GM18517 (cell line): ENCODE data around the gene C19orf85.
"Not testable (repeated sequence)": the region's sequence is repeated elsewhere in the genome, so short reads cannot be mapped to it uniquely, and the experiment has no call there.

ENCODE experiments used
- ATAC-seq: cut with Tn5 transposase; IDR thresholded peaks from one replicate; pipeline ENCODE4 v1.9.1; 2021; ENCODE audit warnings: mild to moderate bottlenecking, moderate library complexity; ENCODE audit not compliant: unreplicated experiment

The C19orf85 gene

GRCh38 chr19:55464662-55465054 lies at the start of gene C19orf85:
C19orf85 (minus strand) TSS chr19:55464751; CDS start chr19:55464554, 197 bp downstream.
- no peak for ATAC-seq

GRCh38 chr19:55508120-55508519 lies 43.6 kb upstream of the C19orf85 start:
- ATAC-seq, result no peak

DNA sequence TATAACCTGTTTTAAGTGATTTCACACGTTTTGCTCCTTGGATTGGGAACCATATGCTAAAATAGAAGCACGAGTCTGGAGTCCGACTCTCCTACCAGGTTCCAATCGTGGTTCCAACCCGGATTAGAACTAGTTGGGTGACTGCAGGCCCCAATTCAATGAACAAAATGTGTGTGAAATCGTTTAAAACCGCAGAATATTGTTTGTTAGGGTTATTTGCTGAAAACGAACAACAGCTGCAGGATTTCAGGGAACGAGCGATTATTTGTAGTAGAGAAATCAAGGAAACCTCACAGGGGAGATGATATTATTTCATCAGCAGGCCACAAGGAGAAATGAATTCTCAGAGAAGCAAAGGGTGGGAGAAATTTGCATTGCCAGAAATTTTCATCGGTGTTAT lies 40.4 kb upstream of the C19orf85 start:
- no peak for ATAC-seq

GRCh38 chr19:55504252-55504603 lies 39.7 kb upstream of the C19orf85 start:
- ATAC-seq, result no peak

- ATAC-seq, result peak; percentile 85
Observed at GRCh38 chr19:55503502-55504251, 39.1 kb upstream of the C19orf85 start.

GRCh38 chr19:55503157-55503501 lies 38.6 kb upstream of the C19orf85 start:
- no peak for ATAC-seq

GRCh38 chr19:55502197-55502952 lies 37.8 kb upstream of the C19orf85 start:
- no peak for ATAC-seq

DNA sequence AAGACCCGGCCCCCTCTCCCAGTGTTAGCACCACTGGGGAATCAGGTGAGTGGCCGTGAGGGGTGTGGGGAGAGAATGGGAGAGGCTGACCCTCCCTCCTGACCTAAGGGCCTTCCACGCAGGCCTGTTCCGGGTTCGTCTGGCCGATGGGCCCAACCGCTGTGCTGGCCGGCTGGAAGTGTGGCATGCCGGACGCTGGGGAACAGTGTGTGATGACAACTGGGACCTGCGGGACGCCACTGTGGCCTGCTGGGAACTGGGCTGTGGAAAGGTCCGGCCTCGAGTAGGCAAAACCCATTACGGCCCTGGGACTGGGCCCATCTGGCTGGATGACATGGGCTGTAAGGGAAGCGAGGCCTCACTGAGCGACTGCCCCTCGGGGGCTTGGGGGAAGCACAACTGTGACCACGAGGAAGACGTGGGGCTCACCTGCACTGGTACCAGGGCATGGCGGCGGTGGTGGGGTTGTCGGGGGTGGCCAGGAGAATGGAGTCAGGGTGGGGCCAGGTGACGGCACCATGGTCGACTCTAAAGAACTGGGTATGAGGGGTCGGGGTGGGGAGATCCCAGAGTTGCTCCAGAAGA lies 35.9 kb upstream of the C19orf85 start:
- no peak for ATAC-seq

- ATAC-seq, result no peak
Observed at GRCh38 chr19:55498246-55498840, 33.8 kb upstream of the C19orf85 start.

GRCh38 chr19:55497763-55498162 lies 33.2 kb upstream of the C19orf85 start:
- ATAC-seq, result no peak

DNA sequence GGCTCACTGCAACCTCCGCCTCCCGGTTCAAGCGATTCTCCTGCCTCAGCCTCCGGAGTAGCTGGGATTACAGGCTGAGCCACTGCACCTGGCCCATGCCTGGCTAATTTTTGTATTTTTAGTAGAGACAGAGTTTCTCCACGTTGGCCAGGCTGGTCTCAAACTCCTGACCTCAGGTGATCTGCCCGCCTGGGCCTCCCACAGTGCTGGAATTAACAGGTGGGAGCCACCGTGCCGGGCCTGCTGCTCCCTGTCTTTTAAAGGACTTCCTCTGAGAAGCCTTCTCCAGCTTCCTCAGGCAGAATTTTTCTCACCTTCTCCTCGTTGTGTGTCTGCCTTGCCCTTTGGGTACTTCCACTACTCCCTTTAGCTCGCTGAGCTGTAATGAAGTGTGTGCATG lies 32.3 kb upstream of the C19orf85 start:
- ATAC-seq, result not testable (repeated sequence)

GRCh38 chr19:55495646-55496349 lies 31.2 kb upstream of the C19orf85 start:
- ATAC-seq, result no peak

- ATAC-seq, result no peak
Observed at GRCh38 chr19:55494172-55494761, 29.7 kb upstream of the C19orf85 start.

GRCh38 chr19:55493645-55494171 lies 29.2 kb upstream of the C19orf85 start:
- ATAC-seq, result no peak

DNA sequence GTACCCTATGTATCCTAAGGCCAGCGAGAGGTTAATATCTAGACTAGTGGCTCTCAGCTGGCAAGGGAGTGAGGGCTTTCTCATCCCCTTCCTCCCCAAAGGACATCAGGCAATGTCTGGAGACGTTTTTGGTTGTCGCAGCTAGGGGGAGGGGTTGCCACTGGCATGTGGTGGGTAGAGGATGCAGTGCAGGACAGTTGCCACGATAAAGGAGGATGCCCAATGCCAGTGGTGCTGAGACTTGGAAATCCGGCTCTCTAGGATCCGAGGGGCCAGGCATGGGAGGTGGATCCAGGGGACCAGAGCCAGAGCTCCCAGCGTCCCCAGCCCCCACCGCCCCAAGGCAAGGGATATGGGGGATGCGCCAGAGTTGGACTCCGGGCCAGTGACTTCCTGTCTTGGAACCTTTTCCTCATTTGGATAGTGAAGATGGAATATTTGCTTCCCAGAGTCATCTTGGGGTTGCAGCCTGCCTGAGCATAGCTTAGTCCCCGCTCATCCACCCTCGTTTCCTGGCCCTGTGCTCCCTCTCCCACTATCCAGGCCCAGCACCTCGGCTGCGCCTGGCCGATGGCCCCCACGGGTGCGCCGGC lies 28.6 kb upstream of the C19orf85 start:
- no peak for ATAC-seq

DNA sequence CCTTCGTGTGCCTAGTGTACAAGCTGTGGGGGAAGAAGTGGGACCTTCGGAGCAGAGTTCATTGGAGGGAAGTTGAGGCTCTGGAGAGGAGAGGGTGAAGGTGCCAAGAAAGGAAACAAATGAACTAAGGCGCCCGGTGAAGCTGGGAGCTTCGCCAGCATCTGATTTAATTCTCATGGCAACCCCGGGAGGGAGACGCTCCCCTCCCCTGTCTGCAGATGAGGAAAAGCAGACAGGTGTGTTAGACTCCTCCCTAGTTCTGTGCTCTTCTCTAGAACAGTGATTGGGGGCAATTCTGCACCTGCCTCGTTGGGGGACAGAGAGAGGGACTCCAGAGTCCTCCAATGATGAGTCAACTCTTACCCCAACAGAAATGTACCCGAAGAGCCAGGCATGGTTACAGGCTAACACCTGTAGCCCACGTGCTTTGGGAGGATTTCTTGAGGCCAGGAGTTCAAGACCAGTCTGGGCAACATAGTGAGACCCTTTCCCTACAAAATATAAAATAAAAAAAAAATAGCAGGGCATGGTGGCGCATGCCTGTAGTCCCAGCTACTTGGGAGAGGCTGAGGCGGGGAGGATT lies 27.9 kb upstream of the C19orf85 start:
- ATAC-seq, result no peak

DNA sequence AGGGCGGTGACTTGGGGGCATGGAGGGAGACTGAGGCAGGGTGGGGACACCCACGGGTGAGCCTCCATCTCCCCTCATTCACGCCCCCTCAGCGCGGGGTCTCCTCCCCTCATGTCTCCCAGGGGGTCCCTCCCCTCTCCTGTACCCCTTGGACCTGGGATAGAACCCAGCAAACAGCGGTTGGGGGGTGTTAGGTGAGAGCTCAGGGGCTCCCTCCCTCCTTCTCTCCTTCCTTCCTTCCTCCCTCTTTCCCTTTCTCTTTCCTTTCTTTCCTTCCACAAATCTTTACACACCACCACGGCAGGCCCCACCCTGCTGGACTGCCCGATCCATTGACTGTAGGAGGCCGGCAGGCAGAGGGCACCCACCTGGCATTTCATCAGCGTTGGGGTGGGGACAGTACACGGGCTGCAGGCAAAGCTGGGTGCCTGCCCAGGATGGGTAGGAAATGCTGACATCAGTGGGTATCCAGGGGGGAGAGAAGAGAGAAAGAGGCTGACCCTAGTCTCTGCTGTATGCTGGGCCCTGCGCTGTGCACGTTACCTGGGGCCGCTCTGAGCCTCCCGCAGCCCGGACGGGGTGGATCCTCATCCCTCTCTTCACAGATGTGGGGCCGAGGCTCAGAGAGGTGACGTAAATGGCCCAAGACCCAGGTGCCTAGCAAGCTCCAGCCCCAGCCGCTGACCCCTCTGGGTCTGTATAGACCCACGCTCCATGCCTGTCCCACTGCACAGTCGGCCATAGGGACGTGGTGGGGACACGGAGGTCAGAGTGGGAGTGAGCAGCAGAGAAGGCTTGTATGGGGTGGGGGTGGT lies 27.2 kb upstream of the C19orf85 start:
- no peak for ATAC-seq

DNA sequence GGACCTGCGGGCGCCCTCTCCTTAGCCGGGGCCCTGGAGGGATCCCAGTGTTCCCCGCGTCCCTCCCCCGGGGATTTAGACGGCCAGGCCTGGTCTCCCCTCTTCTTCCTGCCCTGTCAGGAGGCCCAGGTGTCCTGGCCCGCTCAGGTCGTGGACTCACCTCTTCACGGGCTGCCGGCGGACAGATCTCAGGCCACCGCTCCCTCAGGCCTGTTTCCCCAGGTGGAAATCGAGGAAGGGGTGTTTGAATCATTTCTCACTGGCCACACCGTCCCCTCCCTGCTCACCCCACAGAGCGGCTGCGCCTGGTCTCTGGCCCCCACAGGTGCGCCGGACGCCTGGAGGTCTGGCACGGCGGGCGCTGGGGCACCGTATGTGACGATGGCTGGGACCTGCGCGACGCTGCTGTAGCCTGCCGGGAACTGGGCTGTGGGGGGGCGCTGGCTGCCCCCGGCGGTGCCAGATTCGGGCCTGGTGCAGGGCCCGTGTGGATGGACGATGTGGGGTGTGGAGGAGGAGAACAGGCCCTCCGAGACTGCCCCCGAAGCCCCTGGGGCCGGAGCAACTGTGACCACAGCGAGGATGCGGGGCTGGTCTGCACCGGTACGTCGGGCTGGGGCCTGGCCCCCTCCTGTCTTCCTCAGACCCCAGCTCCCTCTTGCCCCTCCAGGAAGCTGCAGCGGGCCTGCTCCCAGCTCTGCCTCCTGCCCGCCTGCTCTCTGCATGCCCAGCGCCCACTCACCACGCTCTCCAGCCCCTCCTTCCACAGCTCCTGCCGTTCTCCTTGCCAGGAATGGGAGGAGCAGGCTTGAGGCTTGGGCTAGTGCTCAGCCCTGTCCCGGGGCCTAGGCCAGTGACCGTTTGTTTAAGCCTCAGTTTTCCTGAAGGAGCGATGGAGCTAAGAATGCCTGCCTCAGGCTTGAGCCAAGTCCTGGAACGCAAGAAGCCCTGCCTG lies 26.2 kb upstream of the C19orf85 start:
- ATAC-seq, result no peak
